GM12878 (cell line): ENCODE data around the gene SNRK. TPM values are rescaled to one million over a fixed set of nuclear protein-coding genes. Genes with fewer than 3 reads are reported as not detected.

Experiments used
- ATAC-seq: fragments of 200-7000 bp; cut with Tn5 transposase; 3 replicates; pipeline ENCODE4 v1.9.1; 2020; ENCODE audit warnings: mild to moderate bottlenecking, moderate library complexity
- BruUV-seq: library from RNA; stranded (reverse); fragments of 400-500 nt; replicated peaks from 2 replicates; lab custom pipeline; 2021; lab: Mats Ljungman, UMichigan
- CTCF ChIA-PET: fragments of 300-600 bp; sonication (Branson Sonifier 250); formaldehyde crosslinking; extraction: SDS; loops from one replicate; lab custom pipeline; 2021; ENCODE audit warnings: inconsistent platforms; lab: Yijun Ruan, JAX
- POLR2A ChIA-PET: fragments of 350-600 bp; formaldehyde crosslinking; extraction: SDS; loops from one replicate; lab custom pipeline; 2021; ENCODE audit warnings: inconsistent platforms; lab: Charles Lee
- RAD21 ChIA-PET: fragments of 300-600 bp; sonication (Branson Sonifier 250); formaldehyde crosslinking; loops from one replicate; lab custom pipeline; 2023; ENCODE audit warnings: antibody characterized with exemption; ENCODE audit not compliant: unreplicated experiment; lab: Charles Lee
- SMC1A ChIA-PET: fragments of 300-600 bp; sonication (Branson Sonifier 250); formaldehyde crosslinking; loops from one replicate; lab custom pipeline; 2023; ENCODE audit not compliant: unreplicated experiment, uncharacterized antibody; lab: Charles Lee
- DNase-seq: peaks from one replicate; pipeline ENCODE4 v3.0.0-alpha.2; 2011; ENCODE audit warnings: low read depth, low spot score
- FAIRE-seq: peaks from 3 replicates; lab custom pipeline; 2011; peaks lifted over from hg19 to GRCh38; lab: Jason Lieb, UNC
- H2AFZ ChIP-seq: 2 replicates; pipeline ENCODE4 v1.6.0; 2011; ENCODE audit warnings: low read depth, low read length, control low read depth; ENCODE audit not compliant: control insufficient read depth
- H3K27ac ChIP-seq: 2 replicates; pipeline ENCODE4 v1.5.1; 2011; ENCODE audit warnings: control low read depth; ENCODE audit not compliant: control insufficient read depth, insufficient read depth
- H3K27me3 ChIP-seq, 2 experiments: replicated peaks in 1 of 2; 2 replicates each; pipeline versions ENCODE4 v1.6.0 to v1.6.1; 2011; ENCODE audit warnings: low read length in 1 of 2; ENCODE audit not compliant: control insufficient read depth in 2 of 2, insufficient read depth in 2 of 2
- H3K36me3 ChIP-seq, 2 experiments: 2 replicates each; pipeline ENCODE4 v1.5.1; 2011; ENCODE audit warnings: low read length in 1 of 2; ENCODE audit not compliant: control insufficient read depth in 2 of 2, insufficient read depth in 2 of 2
- H3K4me1 ChIP-seq: 2 replicates; pipeline ENCODE4 v1.6.1; 2011; ENCODE audit warnings: mild to moderate bottlenecking, low read length, moderate library complexity, mixed read lengths; ENCODE audit not compliant: control insufficient read depth, insufficient read depth
- H3K4me2 ChIP-seq: 2 replicates; pipeline ENCODE4 v1.6.0; 2011; ENCODE audit warnings: control low read depth; ENCODE audit not compliant: control insufficient read depth, insufficient read depth
- H3K4me3 ChIP-seq: fragments of 200-600 bp; sonication (generic); 2 replicates; pipeline ENCODE4 v1.5.1; 2016
- H3K79me2 ChIP-seq: 2 replicates; pipeline ENCODE4 v1.6.0; 2011; ENCODE audit warnings: low read length; ENCODE audit not compliant: control insufficient read depth, insufficient read depth
- H3K9ac ChIP-seq: 2 replicates; pipeline ENCODE4 v1.8.0; 2011; ENCODE audit warnings: low read length, control low read depth, mixed read lengths; ENCODE audit not compliant: control insufficient read depth, insufficient read depth
- H3K9me3 ChIP-seq: replicated peaks from 3 replicates; pipeline ENCODE4 v1.5.1; 2011; ENCODE audit warnings: mild to moderate bottlenecking, low read length; ENCODE audit not compliant: control insufficient read depth, insufficient read depth
- H4K20me1 ChIP-seq: 2 replicates; pipeline ENCODE4 v1.6.0; 2011; ENCODE audit not compliant: control insufficient read depth, insufficient read depth
- BACH1 ChIP-seq: fragments of 450-650 bp; IDR thresholded peaks from 2 replicates; pipeline ENCODE4 v1.6.1; 2017; ENCODE audit warnings: mild to moderate bottlenecking, borderline replicate concordance
- CEBPB ChIP-seq, 2 experiments: fragments of 150-350 bp in 1 of 2; IDR thresholded peaks; 2 replicates each; pipeline ENCODE4 v1.6.1; 2012 to 2014; ENCODE audit warnings: low read depth in 2 of 2, low read length in 2 of 2, borderline replicate concordance in 1 of 2, inconsistent platforms in 1 of 2
- CTCF ChIP-seq, 3 experiments: IDR thresholded peaks in 2 of 3; conservative IDR thresholded peaks in 1 of 3; 2 replicates each; pipeline ENCODE4 v1.5.1; 2011; ENCODE audit warnings: low read depth in 3 of 3, low read length in 3 of 3, mild to moderate bottlenecking in 3 of 3, control low read depth in 2 of 3, moderate library complexity in 2 of 3, inconsistent platforms in 1 of 3, mixed read lengths in 1 of 3; ENCODE audit not compliant: control insufficient read depth in 2 of 3, insufficient read depth in 1 of 3; ENCODE audit errors: extremely low read depth in 1 of 3
- DPF2 ChIP-seq: fragments of 450-650 bp; IDR thresholded peaks from 2 replicates; pipeline ENCODE4 v1.6.1; 2017; ENCODE audit warnings: mild to moderate bottlenecking
- EZH2 ChIP-seq: IDR thresholded peaks from 2 replicates; pipeline ENCODE4 v1.6.1; 2012; ENCODE audit warnings: low read depth, mild to moderate bottlenecking, control low read depth, inconsistent platforms, low read length, borderline replicate concordance; ENCODE audit not compliant: control insufficient read depth
- FOXM1 ChIP-seq: IDR thresholded peaks from 2 replicates; pipeline ENCODE4 v1.6.1; 2012; ENCODE audit warnings: low read depth, mild to moderate bottlenecking, inconsistent platforms, low read length, moderate library complexity
- IKZF1 ChIP-seq: fragments of 450-650 bp; conservative IDR thresholded peaks from 2 replicates; pipeline ENCODE4 v1.6.1; 2017; ENCODE audit warnings: antibody characterized with exemption, mild to moderate bottlenecking
- IRF3 ChIP-seq: fragments of 450-650 bp; IDR thresholded peaks from 2 replicates; pipeline ENCODE4 v1.6.1; 2014; ENCODE audit warnings: mild to moderate bottlenecking
- NFYA ChIP-seq: IDR thresholded peaks from 2 replicates; pipeline ENCODE4 v1.6.1; 2011; ENCODE audit warnings: low read depth, mild to moderate bottlenecking, low read length, improper control_type of control experiment, borderline replicate concordance
- NR2C1 ChIP-seq: fragments of 450-650 bp; IDR thresholded peaks from 2 replicates; pipeline ENCODE4 v1.6.1; 2017; ENCODE audit warnings: antibody characterized with exemption, mild to moderate bottlenecking, moderate library complexity
- NR2C2 ChIP-seq: IDR thresholded peaks from 2 replicates; pipeline ENCODE4 v1.6.1; 2011; ENCODE audit warnings: borderline replicate concordance, low read depth; ENCODE audit not compliant: control insufficient read depth, insufficient read length
- RAD21 ChIP-seq: IDR thresholded peaks from 2 replicates; pipeline ENCODE4 v1.6.1; 2011; ENCODE audit warnings: mild to moderate bottlenecking, low read depth, low read length, moderate library complexity; ENCODE audit not compliant: insufficient read depth
- SIN3A ChIP-seq: IDR thresholded peaks from 2 replicates; pipeline ENCODE4 v1.6.1; 2012; ENCODE audit warnings: low read depth, low read length, improper control_type of control experiment
- SREBF1 ChIP-seq: IDR thresholded peaks from 2 replicates; pipeline ENCODE4 v1.6.1; 2012; ENCODE audit warnings: mild to moderate bottlenecking, low read length
- SREBF2 ChIP-seq: IDR thresholded peaks from 2 replicates; pipeline ENCODE4 v1.6.1; 2012; ENCODE audit warnings: mild to moderate bottlenecking, low read length
- SUPT20H ChIP-seq: IDR thresholded peaks from 2 replicates; pipeline ENCODE4 v1.6.1; 2011; ENCODE audit warnings: low read depth, mild to moderate bottlenecking, low read length, moderate library complexity, borderline replicate concordance; ENCODE audit not compliant: control insufficient read depth
- ZBED1 ChIP-seq: IDR thresholded peaks from 2 replicates; pipeline ENCODE4 v1.6.1; 2016; ENCODE audit warnings: borderline replicate concordance
- ZNF207 ChIP-seq: fragments of 450-650 bp; IDR thresholded peaks from 2 replicates; pipeline ENCODE4 v1.6.1; 2014; ENCODE audit warnings: antibody characterized with exemption, mild to moderate bottlenecking, borderline replicate concordance
- ZSCAN29 ChIP-seq: fragments of 450-650 bp; IDR thresholded peaks from 2 replicates; pipeline ENCODE4 v1.6.1; 2017; ENCODE audit warnings: mild to moderate bottlenecking, moderate library complexity
- WGBS: methylation state at CpG from one replicate; pipeline ENCODE4 v1.1.6; 2016; ENCODE audit warnings: low lambda C conversion rate; ENCODE audit not compliant: insufficient replicate concordance, insufficient coverage; ENCODE audit errors: missing lambda C conversion rate; 5-methylcytosine and 5-hydroxymethylcytosine counted together
- in situ Hi-C: fragments of 300-500 bp; cut with MboI; formaldehyde crosslinking; loops from 9 replicates; pipeline ENCODE4 v1.14.3; 2018; ENCODE audit warnings: mixed read lengths
- intact Hi-C: fragments of 100-400 bp; cut with micrococcal nuclease; formaldehyde crosslinking; loops from one replicate; pipeline ENCODE4 v1.14.2; 2022; ENCODE audit not compliant: unreplicated experiment
- polyA plus RNA-seq, 11 experiments: library from polyadenylated mRNA; depleted of rRNA in 4 of 11; unstranded in 6 of 11; stranded (reverse) in 5 of 11; fragments of >200 nt; fragmentation: Nextera tagmentation in 4 of 11; fragmentation: Illumina TruSeq in 1 of 11; extraction: Ambion mirVana in 4 of 11; extraction: Trizol in 1 of 11; gene quantifications; 1 replicate in 1 of 11; 2 replicates in 10 of 11; pipeline versions ENCODE4 v1.2.1 to v1.2.3, GENCODE V29; 2011 to 2016; ENCODE audit warnings: inconsistent platforms in 2 of 11, missing spikeins in 2 of 11, low read depth in 1 of 11
- total RNA-seq, 4 experiments: library from RNA; depleted of rRNA in 3 of 4; stranded (reverse); fragments of >200 nt in 3 of 4; fragmentation: Illumina TruSeq in 1 of 4; extraction: Trizol in 1 of 4; gene quantifications; 2 replicates each; pipeline versions ENCODE4 v1.2.1 to v1.2.3, GENCODE V29; 2013 to 2021

Gene SNRK
- total and polyA plus RNA-seq, 10 of the 15 experiments (the other 5 are each of a cell fraction or from before 2014, with no cell fraction given): 1.6 to 12.1 (median 7.6) TPM

DNA sequence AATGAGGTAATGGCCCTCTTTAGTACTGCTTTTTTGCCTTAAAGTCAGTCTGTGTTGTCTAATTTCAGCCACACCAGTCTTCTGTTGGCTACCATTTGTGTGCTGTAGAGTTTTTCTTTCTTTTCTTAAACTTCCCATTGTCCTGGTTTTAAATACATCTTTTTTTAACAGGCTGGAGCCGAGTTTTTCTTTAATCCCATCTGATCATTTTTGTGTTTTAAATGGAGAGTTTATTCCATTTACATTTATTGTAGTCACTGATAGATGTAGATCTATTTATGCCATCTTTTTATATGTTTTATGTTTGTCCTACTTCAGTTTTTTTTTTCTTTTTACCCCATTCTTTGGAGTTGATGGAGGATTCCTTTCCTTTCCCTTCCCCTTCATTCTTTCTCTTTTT lies 49.5 kb downstream of the SNRK start:
- RAD21 ChIA-PET: no interaction called here
- Histone ChIP-seq H3K4me2 (no peak overlapping the region), H4K20me1 (no peaks in the 10 kb centered on the region), H3K27ac (no peak overlapping the region), H3K36me3 (peaks cover 5 to 6% of the 10 kb centered on the region in 2 experiments; a peak in 2 of 4 replicates), H3K27me3 (no peaks in the 10 kb centered on the region), H3K9me3 (peaks cover 20% of the 10 kb centered on the region), H3K4me3 (no peak overlapping the region), H3K9ac (no peak overlapping the region), H3K4me1 (no peaks in the 10 kb centered on the region), H2AFZ (no peak overlapping the region), H3K79me2 (no peaks in the 10 kb centered on the region)
- SMC1A ChIA-PET: interaction anchor here (1.0 kb wide), 1 partner anchor 10 kb away, joined by 5 read pairs; no protein-coding TSS in a partner anchor
- DNase-seq: no peak
- intact Hi-C loops (no loop called here), in situ Hi-C loops (no loop called here)
- no peak for ATAC-seq
- no peak for FAIRE-seq
- TF ChIP-seq SREBF1 (no peak), IRF3 (no peak), DPF2 (no peak), SUPT20H (no peak), ZNF207 (no peak), RAD21 (no peak), ZSCAN29 (no peak), IKZF1 (no peak), SREBF2 (no peak), CTCF (IDR thresholded peaks at IDR 0.05 in 2 of 3, conservative IDR thresholded peaks at IDR 0.05 in 1 of 3; ENCODE audit: control insufficient read depth in 2 of 3, extremely low read depth in 1 of 3, insufficient read depth in 1 of 3, low read depth in 3 of 3, low read length in 3 of 3) (no peak), SIN3A (no peak), FOXM1 (no peak), CEBPB (IDR thresholded peaks at IDR 0.05; ENCODE audit: borderline replicate concordance in 1 of 2, low read depth in 2 of 2, low read length in 2 of 2) (no peak), EZH2 (no peak), NFYA (no peak), NR2C2 (no peak), NR2C1 (no peak), BACH1 (no peak), ZBED1 (no peak)
- POLR2A ChIA-PET: interaction anchor here (0.9 kb wide), 1 partner anchor 15 kb away, joined by 3 read pairs; no protein-coding TSS in a partner anchor
- BruUV-seq: no TSS peak
- CTCF ChIA-PET: no interaction called here
- 100% methylated on average over 1 of the region's 1 CpG for WGBS
